KOPT-K1 (cell line): ENCODE data around the gene CSF3.

ENCODE experiments used
- H3K27ac ChIP-seq: fragments of 200-600 bp; sonication (generic); 2 replicates; pipeline ENCODE4 v1.5.1; 2016; ENCODE audit warnings: antibody characterized with exemption, mild to moderate bottlenecking, low read depth, low read length; ENCODE audit not compliant: poor library complexity, severe bottlenecking
- H3K36me3 ChIP-seq: fragments of 200-600 bp; sonication (generic); 2 replicates; pipeline ENCODE4 v1.5.1; 2017; ENCODE audit warnings: antibody characterized with exemption, mild to moderate bottlenecking, low read length, moderate library complexity; ENCODE audit not compliant: insufficient read depth
- H3K9me3 ChIP-seq: fragments of 200-600 bp; sonication (generic); 2 replicates; pipeline ENCODE4 v1.5.1; 2017; ENCODE audit warnings: antibody characterized with exemption, low read length, mild to moderate bottlenecking; ENCODE audit not compliant: insufficient read depth, poor library complexity, severe bottlenecking

Gene CSF3

DNA sequence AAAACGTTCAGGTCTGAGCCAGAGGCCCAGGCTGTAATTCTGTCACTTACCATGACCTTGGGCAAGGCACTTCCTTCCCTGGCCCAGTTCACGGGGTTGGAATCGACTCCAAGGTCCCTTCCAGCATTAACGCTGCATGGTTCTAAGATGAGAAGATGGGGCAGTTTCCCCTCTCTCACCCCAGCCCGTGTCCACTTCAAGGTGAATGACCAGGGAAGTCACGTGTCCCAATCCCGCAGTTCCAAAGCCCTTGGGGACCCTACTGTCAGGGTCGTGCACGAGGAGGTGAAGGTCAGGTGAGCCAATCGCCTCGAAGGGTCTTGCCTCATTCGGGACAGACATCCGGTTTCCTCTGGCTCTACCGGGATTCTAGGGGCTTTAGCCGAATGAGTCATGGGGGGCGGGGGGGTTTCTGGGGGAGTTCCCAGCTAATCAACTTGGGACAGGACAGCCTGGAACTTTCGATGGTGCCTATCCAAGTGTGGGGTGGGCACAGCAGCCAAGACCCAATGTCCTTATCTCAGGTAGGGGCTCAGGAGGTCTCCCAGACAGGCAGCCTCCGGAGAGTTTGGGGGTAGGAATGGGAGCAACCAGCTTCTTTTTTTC is 762 bp upstream of the CSF3 start:
- Histone ChIP-seq H3K27ac (no peak overlapping the region), H3K36me3 (peaks cover 21% of the 10 kb centered on the region; the same call in 1 of the 2 replicates), H3K9me3 (no peaks in the 10 kb centered on the region)

DNA sequence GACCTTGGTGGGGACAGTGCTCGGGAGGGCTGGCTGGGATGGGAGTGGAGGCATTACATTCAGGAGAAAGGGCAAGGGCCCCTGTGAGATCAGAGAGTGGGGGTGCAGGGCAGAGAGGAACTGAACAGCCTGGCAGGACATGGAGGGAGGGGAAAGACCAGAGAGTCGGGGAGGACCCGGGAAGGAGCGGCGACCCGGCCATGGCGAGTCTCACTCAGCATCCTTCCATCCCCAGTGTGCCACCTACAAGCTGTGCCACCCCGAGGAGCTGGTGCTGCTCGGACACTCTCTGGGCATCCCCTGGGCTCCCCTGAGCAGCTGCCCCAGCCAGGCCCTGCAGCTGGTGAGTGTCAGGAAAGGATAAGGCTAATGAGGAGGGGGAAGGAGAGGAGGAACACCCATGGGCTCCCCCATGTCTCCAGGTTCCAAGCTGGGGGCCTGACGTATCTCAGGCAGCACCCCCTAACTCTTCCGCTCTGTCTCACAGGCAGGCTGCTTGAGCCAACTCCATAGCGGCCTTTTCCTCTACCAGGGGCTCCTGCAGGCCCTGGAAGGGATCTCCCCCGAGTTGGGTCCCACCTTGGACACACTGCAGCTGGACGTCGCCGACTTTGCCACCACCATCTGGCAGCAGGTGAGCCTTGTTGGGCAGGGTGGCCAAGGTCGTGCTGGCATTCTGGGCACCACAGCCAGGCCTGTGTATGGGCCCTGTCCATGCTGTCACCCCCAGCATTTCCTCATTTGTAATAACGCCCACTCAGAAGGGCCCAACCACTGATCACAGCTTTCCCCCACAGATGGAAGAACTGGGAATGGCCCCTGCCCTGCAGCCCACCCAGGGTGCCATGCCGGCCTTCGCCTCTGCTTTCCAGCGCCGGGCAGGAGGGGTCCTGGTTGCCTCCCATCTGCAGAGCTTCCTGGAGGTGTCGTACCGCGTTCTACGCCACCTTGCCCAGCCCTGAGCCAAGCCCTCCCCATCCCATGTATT is 1.1 kb downstream of the CSF3 start:
- no peak overlapping the region for H3K27ac ChIP-seq
- no peaks in the 10 kb centered on the region for H3K9me3 ChIP-seq
- peaks cover 38% of the 10 kb centered on the region for H3K36me3 ChIP-seq

DNA sequence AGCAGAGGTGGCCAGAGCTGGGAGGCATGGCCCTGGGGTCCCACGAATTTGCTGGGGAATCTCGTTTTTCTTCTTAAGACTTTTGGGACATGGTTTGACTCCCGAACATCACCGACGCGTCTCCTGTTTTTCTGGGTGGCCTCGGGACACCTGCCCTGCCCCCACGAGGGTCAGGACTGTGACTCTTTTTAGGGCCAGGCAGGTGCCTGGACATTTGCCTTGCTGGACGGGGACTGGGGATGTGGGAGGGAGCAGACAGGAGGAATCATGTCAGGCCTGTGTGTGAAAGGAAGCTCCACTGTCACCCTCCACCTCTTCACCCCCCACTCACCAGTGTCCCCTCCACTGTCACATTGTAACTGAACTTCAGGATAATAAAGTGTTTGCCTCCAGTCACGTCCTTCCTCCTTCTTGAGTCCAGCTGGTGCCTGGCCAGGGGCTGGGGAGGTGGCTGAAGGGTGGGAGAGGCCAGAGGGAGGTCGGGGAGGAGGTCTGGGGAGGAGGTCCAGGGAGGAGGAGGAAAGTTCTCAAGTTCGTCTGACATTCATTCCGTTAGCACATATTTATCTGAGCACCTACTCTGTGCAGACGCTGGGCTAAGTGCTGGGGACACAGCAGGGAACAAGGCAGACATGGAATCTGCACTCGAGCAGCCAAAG is 2.3 kb downstream of the CSF3 start:
- H3K36me3 ChIP-seq, result peaks cover 51% of the 10 kb centered on the region
- no peaks in the 10 kb centered on the region for H3K9me3 ChIP-seq
- no peak overlapping the region for H3K27ac ChIP-seq

DNA sequence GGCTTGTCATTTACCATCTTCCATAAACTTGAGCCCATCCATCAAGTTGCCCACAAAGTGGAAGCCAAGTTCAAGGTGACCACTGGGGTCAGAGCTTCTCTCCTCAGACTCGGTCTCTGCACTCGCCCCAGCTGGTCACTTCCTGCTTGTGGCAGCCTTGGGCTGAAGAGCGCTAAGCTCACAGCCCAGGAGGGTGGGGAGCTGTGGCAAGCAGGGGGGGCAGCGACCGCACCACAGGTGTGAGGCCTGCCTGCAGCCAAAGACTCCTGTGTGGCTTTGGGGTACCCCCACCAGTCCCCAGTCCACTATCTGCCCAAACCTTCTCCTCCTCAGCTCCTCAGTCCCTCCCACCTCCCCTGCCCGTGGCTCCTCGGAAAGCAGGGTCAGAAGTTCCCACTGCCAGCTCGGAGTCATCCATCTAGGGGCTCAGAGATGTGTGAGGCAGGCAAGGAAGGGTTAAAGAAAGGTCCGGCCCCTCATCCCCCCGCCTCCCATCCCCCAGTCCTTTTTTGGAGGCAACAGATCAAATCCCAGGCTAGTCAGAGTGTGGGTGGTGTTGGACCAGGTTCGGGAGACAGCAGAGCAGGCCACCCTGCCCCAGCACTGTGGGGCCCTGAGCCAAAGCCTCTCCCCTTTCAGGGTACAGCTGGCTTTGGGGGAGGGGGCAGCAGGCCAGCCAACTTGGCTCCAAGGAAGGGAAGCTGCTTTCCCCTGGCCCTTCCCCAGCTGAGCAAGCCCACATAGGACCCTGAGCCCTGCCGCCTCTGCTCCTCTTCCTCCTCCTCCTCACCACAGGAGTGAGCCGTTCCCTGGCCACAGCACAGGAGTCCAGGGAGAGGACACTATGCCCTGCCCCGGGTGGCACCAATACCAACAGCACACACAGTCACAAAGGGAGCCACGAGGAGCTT is 3.2 kb downstream of the CSF3 start:
- Histone ChIP-seq H3K36me3 (peaks cover 60% of the 10 kb centered on the region), H3K27ac (no peak overlapping the region), H3K9me3 (no peaks in the 10 kb centered on the region)

DNA sequence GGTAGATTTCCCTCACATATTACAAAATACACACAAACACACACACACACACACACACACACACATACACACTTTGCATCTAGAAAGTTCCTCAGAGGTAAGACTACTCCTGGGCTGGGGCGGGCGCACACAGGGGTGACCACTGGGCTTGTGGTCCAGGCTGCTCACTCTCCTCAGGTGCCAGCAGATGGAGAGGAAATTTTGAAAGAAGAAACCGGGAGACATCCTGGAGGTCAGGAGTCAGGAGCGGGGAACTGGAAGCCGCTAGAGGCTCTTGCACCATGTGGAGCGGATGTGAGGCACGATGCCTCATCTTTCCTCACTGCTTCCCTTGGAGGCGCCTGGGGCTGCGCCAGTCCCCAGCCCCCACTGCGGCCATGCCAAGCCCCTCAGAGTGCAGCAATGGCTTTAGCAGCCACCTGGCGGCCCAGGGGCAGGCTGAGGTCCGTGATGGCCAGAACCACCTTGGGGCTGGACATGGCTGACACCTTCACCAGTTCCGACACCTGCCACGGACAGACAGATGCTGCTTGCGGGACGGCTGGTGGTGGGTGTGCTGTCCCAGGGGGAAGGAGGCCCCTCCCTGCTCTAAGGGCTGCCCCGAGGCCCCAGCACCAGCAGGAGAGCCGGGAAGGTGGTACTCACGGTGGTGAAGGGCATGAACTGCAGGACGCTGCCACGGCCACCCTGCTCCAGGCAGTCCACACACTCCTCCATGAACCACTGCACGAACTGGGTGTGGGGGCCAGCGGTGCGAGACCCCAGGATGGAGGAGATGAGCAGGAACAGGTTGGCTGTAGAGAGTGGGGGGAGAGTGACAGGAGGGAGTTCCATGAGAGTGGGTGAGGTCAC is 4.1 kb downstream of the CSF3 start:
- H3K9me3 ChIP-seq, result no peaks in the 10 kb centered on the region
- H3K36me3 ChIP-seq, result peaks cover 69% of the 10 kb centered on the region
- H3K27ac ChIP-seq, result no peak overlapping the region

DNA sequence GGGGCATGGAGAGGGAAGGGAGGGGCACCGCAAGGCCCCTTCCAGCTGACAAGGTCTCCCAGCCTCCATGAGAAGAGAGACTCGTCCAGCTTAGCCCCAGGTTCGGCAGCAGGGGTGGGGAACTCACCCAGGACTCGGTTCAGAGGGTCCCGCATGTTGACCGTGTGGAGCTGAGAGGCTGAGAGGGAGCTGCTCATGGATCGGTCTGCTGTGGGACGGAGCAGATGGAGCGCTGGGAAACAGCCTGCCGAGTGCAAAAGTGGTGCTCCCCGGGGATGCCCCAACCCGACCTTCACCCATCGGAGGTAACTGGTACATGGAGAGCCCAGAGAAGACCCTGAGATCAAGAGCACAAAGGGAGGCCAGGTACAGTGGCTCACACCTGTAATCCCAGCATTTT is 4.9 kb downstream of the CSF3 start:
- Histone ChIP-seq H3K36me3 (peaks cover 77% of the 10 kb centered on the region), H3K27ac (no peak overlapping the region), H3K9me3 (no peaks in the 10 kb centered on the region)

DNA sequence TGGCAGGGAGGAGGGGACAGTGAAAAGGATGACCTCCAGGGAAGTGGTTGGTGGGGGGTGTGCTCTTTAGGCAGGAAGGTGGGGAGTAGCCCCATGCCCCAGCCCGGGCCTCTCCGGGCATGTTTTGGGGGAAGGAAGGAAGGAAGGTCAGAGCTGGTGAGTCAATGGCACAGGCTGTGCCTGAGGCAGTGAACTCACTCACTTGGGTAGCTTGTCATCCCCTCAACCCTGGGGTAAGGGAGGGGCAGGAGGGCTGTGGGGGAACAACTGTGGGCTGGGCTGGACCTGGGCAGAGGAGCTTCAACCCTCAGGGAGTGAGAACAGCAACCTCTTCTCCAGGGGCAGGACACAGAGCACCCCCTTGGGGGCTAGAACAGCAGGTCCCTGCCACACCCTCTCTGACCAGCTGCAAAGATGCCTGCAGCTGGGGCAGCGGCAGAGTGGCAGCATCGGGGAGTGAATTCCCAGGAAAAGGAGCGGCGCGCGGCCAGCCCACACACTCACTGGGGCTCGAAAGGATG is 6.3 kb downstream of the CSF3 start:
- no peaks in the 10 kb centered on the region for H3K9me3 ChIP-seq
- no peak overlapping the region for H3K27ac ChIP-seq
- H3K36me3 ChIP-seq, result peaks cover 90% of the 10 kb centered on the region

DNA sequence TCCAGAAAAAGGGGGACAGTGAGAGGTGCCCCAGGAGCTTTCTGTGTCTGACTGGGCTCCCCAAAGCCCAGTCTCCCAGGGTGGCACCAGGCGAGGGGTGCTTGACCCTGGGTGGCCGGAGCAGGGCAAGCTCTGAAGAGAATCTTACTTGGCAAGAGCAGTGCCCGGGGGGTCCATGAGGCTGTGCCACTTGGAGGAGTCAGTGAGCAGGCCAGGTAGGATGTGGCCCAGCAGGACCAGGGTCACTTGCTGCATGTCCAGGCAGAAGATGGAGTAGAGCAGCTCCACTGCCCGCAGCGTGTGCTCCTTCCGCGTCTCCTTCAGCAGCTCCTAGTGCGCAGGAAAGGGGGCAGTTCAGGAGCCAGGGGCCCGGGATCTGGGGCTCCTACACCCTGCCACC is 7.3 kb downstream of the CSF3 start:
- H3K9me3 ChIP-seq, result no peaks in the 10 kb centered on the region
- no peak overlapping the region for H3K27ac ChIP-seq
- H3K36me3 ChIP-seq, result peaks cover 96% of the 10 kb centered on the region

DNA sequence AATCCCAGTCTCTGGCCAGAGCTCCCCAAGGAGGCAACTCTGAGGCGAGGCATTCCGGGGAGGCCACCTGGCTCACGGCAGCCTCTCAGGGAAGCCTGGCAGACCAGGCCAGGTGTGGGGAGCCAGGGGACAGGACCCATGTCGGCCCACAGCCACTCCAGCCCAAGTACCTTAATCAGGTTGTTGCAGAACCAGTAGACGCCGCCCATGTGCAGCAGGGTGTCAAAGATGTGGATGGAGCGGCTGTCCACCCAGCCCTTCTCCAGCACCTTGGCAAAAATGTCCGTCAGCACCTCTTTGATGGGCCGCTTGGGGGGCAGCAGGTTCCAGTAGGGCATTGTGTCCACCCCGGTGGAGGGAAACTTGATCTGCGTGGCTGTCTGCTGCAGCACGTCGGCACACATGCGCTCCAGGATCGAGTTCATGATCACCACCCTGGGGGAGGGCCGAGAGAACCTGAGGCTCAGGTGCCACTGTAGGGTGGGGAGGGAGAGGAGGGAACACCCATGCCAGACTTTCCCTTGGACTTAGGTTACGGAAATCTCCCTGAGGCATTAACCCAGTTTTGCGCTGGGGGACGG is 7.8 kb downstream of the CSF3 start:
- Histone ChIP-seq H3K9me3 (no peaks in the 10 kb centered on the region), H3K27ac (no peak overlapping the region), H3K36me3 (peaks cover 96% of the 10 kb centered on the region)

DNA sequence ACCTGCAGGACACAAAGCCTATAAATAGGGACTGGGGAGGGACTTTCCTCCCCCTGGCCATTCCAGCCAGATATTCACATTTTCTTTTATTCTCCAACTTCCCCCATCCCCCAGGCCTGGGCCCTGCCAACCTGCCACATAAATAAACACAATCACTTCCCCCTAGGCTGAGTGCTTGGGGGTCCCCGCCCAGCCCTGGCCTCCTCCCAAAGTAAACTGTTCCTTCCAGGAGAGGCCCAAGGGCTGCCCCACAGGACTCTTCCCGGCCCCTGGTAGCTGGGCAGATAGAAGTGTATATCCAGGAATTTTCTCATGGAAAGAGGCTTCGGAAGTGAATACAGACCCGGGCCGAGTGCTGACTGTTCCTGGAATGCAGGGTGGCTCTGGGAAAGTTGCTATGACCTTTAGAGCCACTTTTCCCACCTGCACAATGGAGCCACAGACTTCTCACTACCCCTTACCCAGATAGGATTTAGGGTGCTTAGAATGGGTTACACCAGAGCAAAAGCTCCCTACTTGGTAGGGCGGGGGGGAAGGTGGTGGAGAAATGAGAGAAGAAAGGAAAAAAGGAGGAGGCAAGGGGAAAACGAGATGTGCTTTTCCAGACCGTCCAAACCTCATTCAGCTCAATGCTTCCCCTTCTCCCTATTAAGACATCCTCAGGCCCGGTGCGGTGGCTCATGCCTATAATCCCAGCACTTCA is 8.5 kb downstream of the CSF3 start:
- H3K36me3 ChIP-seq, result peaks cover 97% of the 10 kb centered on the region
- H3K27ac ChIP-seq, result no peak overlapping the region

DNA sequence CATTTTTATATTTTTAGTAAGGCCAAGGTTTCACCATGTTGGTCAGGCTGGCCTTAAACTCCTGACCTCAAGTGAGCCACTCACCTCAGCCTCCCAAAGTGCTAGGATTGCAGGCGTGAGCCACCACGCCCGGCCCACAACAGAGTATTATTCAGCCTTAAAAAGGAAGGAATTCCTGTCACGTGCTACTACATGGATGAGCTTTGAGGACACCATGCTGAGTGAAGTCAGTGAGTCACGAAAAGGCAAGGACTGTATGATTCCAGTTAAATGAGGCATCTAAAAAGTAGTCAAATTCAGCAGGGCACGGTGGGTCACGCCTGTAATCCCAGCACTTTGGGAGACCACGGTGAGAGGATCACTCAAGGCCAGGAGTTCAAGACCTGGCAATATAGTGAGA is 9.7 kb downstream of the CSF3 start:
- Histone ChIP-seq H3K9me3 (no peaks in the 10 kb centered on the region), H3K27ac (no peak overlapping the region), H3K36me3 (peaks cover 97% of the 10 kb centered on the region)

More for the DNA sequence above, 8.5 kb downstream of the CSF3 start:
- no peaks in the 10 kb centered on the region for H3K9me3 ChIP-seq

DNA sequence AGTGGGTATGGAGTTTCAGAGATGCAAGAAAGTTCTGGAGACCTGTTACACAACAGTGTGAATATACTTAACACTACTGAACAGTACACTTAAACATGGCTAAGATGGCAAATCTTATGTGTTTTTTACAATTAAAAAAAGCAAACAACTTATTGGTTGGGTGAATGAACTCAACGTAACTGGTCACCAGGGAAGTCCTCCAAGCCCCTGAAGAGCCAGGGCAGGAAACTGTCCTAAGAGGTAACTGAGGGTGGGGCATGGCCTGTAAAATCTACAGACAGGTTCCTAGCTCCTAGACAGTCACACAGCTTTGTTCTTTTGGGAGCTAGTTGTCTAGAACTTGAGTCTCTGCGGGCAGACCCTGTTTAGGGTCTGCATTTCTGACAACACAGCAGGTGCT is 10.3 kb downstream of the CSF3 start:
- no peaks in the 10 kb centered on the region for H3K9me3 ChIP-seq
- peak overlapping the region; percentile 25 for H3K27ac ChIP-seq
- H3K36me3 ChIP-seq, result peaks cover 97% of the 10 kb centered on the region
